K562 (cell line): Measurements from ENCODE around the gene CDC5L. TPM values are rescaled to one million over a fixed set of nuclear protein-coding genes. Genes with fewer than 3 reads are reported as not detected.
A peak's percentile ranks its signal among the peaks of the same experiment; 100 is the strongest.

ENCODE experiments used
- CEBPB ChIP-seq: fragments of 450-650 bp; IDR thresholded peaks from 2 replicates; pipeline ENCODE4 v1.6.1; 2016; ENCODE audit warnings: missing genetic modification characterization, missing compliant biosample characterization
- NCOA6 ChIP-seq: fragments of 450-650 bp; IDR thresholded peaks from 2 replicates; pipeline ENCODE4 v1.6.1; 2017; ENCODE audit warnings: mild to moderate bottlenecking
- NR0B1 ChIP-seq: fragments of 450-650 bp; IDR thresholded peaks from one replicate; pipeline ENCODE4 v1.6.1; 2018; ENCODE audit warnings: mild to moderate bottlenecking, moderate library complexity; ENCODE audit not compliant: partially characterized antibody
- RCOR1 ChIP-seq, 2 experiments: IDR thresholded peaks; 2 replicates each; pipeline ENCODE4 v1.6.1; 2012; ENCODE audit warnings: low read depth in 2 of 2, low read length in 2 of 2, borderline replicate concordance in 1 of 2, improper control_type of control experiment in 1 of 2
- ZNF124 ChIP-seq: sonication (generic); formaldehyde crosslinking; IDR thresholded peaks from 2 replicates; pipeline ENCODE4 v1.8.1; 2022; ENCODE audit warnings: missing genetic modification reagents
- ZNF263 ChIP-seq: sonication (generic); formaldehyde crosslinking; IDR thresholded peaks from 2 replicates; pipeline ENCODE4 v1.8.0; 2022; ENCODE audit warnings: mild to moderate bottlenecking, missing genetic modification reagents, borderline replicate concordance
- ZNF311 ChIP-seq: fragments of 250-450 bp; sonication (Bioruptor Pico); IDR thresholded peaks from 2 replicates; pipeline ENCODE4 v1.4.0; 2020; ENCODE audit warnings: mild to moderate bottlenecking, moderate library complexity
- polyA plus RNA-seq, 8 experiments: library from polyadenylated mRNA; depleted of rRNA in 4 of 8; stranded (reverse) in 5 of 8; unstranded in 3 of 8; fragments of >200 nt; fragmentation: Nextera tagmentation in 2 of 8; fragmentation: Illumina TruSeq in 1 of 8; extraction: Ambion mirVana in 2 of 8; extraction: Trizol in 1 of 8; gene quantifications; 2 replicates each; pipeline versions ENCODE4 v1.2.1 to v1.2.3, GENCODE V29; 2011 to 2014; ENCODE audit warnings: inconsistent platforms in 1 of 8, missing spikeins in 1 of 8
- total RNA-seq, 7 experiments: library from RNA; depleted of rRNA in 6 of 7; stranded (reverse); fragments of >200 nt in 6 of 7; fragmentation: Illumina TruSeq in 2 of 7; extraction: Trizol in 2 of 7; gene quantifications; 2 replicates each; pipeline versions ENCODE4 v1.2.1 to v1.2.3, GENCODE V29; 2011 to 2021; ENCODE audit warnings: low replicate concordance in 1 of 7
- TF ChIP-seq, protein P1 (sequence below), 2 experiments: fragments of 450-650 bp in 1 of 2; sonication (generic) in 1 of 2; formaldehyde crosslinking in 1 of 2; IDR thresholded peaks in 1 of 2; conservative IDR thresholded peaks in 1 of 2; 2 replicates each; pipeline versions ENCODE4 v1.6.1 to v1.8.1; 2016 to 2023; ENCODE audit warnings: mild to moderate bottlenecking in 2 of 2, moderate library complexity in 2 of 2, inconsistent platforms in 1 of 2, missing genetic modification reagents in 1 of 2

CDC5L gene
- total and polyA plus RNA-seq, 9 of the 15 experiments (the other 6 are each of a cell fraction or from before 2014, with no cell fraction given) = 22.3 to 44.2 (median 30.8) TPM

GRCh38 chr6:44454198-44454597 is 66.7 kb downstream of the CDC5L start (continued):
- TF ChIP-seq RCOR1 (IDR thresholded peaks at IDR 0.05; ENCODE audit: borderline replicate concordance in 1 of 2, low read depth in 2 of 2, low read length in 2 of 2) = peak; percentile 22 to 47; a peak in 1 of 4 replicates
- TF ChIP-seq, protein P1, sequence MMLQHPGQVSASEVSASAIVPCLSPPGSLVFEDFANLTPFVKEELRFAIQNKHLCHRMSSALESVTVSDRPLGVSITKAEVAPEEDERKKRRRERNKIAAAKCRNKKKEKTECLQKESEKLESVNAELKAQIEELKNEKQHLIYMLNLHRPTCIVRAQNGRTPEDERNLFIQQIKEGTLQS (IDR thresholded peaks at IDR 0.05) = peak; percentile 41; the same call in 1 of the 2 replicates
- TF ChIP-seq, protein P1 (CRISPR knock-in tag; conservative IDR thresholded peaks at IDR 0.05) = no peak
- no peak for TF ChIP-seq ZNF311 (CRISPR knock-in tag)
- no peak for TF ChIP-seq ZNF263 (CRISPR knock-in tag)
- no peak for TF ChIP-seq ZNF124
- no peak for TF ChIP-seq CEBPB (tag)
- TF ChIP-seq NCOA6 = no peak
- no peak for TF ChIP-seq NR0B1
